PC-3 (cell line): ENCODE results near the gene FSIP1. TPM values are rescaled to one million over a fixed set of nuclear protein-coding genes. Genes with fewer than 3 reads are reported as not detected.
A peak's percentile ranks its signal among the peaks of the same experiment; 100 is the strongest.

ENCODE experiments used
- ATAC-seq: fragments of 200-7000 bp; cut with Tn5 transposase; 2 replicates; pipeline ENCODE4 v1.9.1; 2020; ENCODE audit warnings: mild to moderate bottlenecking, moderate library complexity
- BruUV-seq: library from RNA; stranded (reverse); fragments of 400-500 nt; replicated peaks from 2 replicates; lab custom pipeline; 2021; lab: Mats Ljungman, UMichigan
- CTCF ChIA-PET: fragments of 300-600 bp; sonication (Branson Sonifier 250); formaldehyde crosslinking; loops from one replicate; lab custom pipeline; 2022; ENCODE audit warnings: antibody characterized with exemption; lab: Charles Lee
- POLR2A ChIA-PET: fragments of 300-600 bp; sonication (Branson Sonifier 250); formaldehyde crosslinking; loops from one replicate; lab custom pipeline; 2022; ENCODE audit warnings: antibody characterized with exemption; ENCODE audit not compliant: unreplicated experiment; lab: Charles Lee
- DNase-seq: peaks from one replicate; pipeline ENCODE4 v3.0.0-alpha.2; 2015
- H2AFZ ChIP-seq: fragments of 300-600 bp; sonication (generic); 2 replicates; pipeline ENCODE4 v1.6.0; 2016; ENCODE audit warnings: antibody characterized with exemption, low read length
- H3F3A ChIP-seq: fragments of 300-600 bp; sonication (generic); one replicate; pipeline ENCODE4 v1.6.0; 2017; ENCODE audit warnings: antibody characterized with exemption, low read length, control low read depth, mild to moderate bottlenecking; ENCODE audit not compliant: unreplicated experiment
- H3K27ac ChIP-seq: fragments of 300-600 bp; sonication (generic); 2 replicates; pipeline ENCODE4 v1.5.1; 2016; ENCODE audit warnings: mild to moderate bottlenecking, low read length
- H3K27me3 ChIP-seq: fragments of 300-600 bp; sonication (generic); 2 replicates; pipeline ENCODE4 v1.6.1; 2016; ENCODE audit warnings: low read length, mixed read lengths
- H3K36me3 ChIP-seq: fragments of 300-600 bp; sonication (generic); 2 replicates; pipeline ENCODE4 v1.6.1; 2016; ENCODE audit warnings: low read depth, mixed run types, low read length, mixed read lengths
- H3K4me1 ChIP-seq: fragments of 300-600 bp; sonication (generic); 2 replicates; pipeline ENCODE4 v1.5.1; 2016; ENCODE audit warnings: low read length; ENCODE audit not compliant: insufficient read depth
- H3K4me2 ChIP-seq: fragments of 300-600 bp; sonication (generic); 2 replicates; pipeline ENCODE4 v1.6.0; 2016; ENCODE audit warnings: low read length
- H3K4me3 ChIP-seq: fragments of 300-600 bp; sonication (generic); 2 replicates; pipeline ENCODE4 v1.5.1; 2016; ENCODE audit warnings: mild to moderate bottlenecking, low read length, mixed read lengths
- H3K79me2 ChIP-seq: fragments of 300-600 bp; sonication (generic); 2 replicates; pipeline ENCODE4 v1.6.1; 2017; ENCODE audit warnings: low read length, mixed read lengths
- H3K9ac ChIP-seq: fragments of 300-600 bp; sonication (generic); 2 replicates; pipeline ENCODE4 v1.6.0; 2016; ENCODE audit warnings: mild to moderate bottlenecking, low read length
- H3K9me2 ChIP-seq: fragments of 300-600 bp; sonication (generic); replicated peaks from 2 replicates; pipeline ENCODE4 v1.6.1; 2016; ENCODE audit warnings: mixed run types, low read length, mixed read lengths
- H3K9me3 ChIP-seq: fragments of 300-600 bp; sonication (generic); 2 replicates; pipeline ENCODE4 v1.6.1; 2016; ENCODE audit warnings: low read length, mixed read lengths
- H4K20me1 ChIP-seq: fragments of 300-600 bp; sonication (generic); 2 replicates; pipeline ENCODE4 v1.6.1; 2016; ENCODE audit warnings: low read length, mixed read lengths
- EZH2 ChIP-seq: fragments of 300-600 bp; sonication (generic); IDR thresholded peaks from one replicate; pipeline ENCODE4 v1.6.1; 2017; ENCODE audit warnings: antibody characterized with exemption, mild to moderate bottlenecking, low read length; ENCODE audit not compliant: unreplicated experiment
- EZH2phosphoT487 ChIP-seq: fragments of 300-600 bp; sonication (generic); IDR thresholded peaks from 2 replicates; pipeline ENCODE4 v1.6.1; 2018; ENCODE audit warnings: mild to moderate bottlenecking, antibody characterized with exemption, low read length, borderline replicate concordance
- intact Hi-C: fragments of 100-400 bp; cut with micrococcal nuclease; formaldehyde crosslinking; loops from 2 replicates; pipeline ENCODE4 v1.9.0; 2023
- total RNA-seq: library from RNA; depleted of rRNA; stranded (reverse); fragments of >200 nt; gene quantifications from 2 replicates; pipeline ENCODE4 v1.2.3, GENCODE V29; 2014
- TF ChIP-seq, protein P1 (sequence below): fragments of 300-600 bp; sonication (generic); conservative IDR thresholded peaks from 2 replicates; pipeline ENCODE4 v1.5.1; 2017; ENCODE audit warnings: antibody characterized with exemption, low read depth, mild to moderate bottlenecking, low read length

The FSIP1 gene
- total RNA-seq, 1 experiment from 2014 or later = 0.07 TPM

DNA sequence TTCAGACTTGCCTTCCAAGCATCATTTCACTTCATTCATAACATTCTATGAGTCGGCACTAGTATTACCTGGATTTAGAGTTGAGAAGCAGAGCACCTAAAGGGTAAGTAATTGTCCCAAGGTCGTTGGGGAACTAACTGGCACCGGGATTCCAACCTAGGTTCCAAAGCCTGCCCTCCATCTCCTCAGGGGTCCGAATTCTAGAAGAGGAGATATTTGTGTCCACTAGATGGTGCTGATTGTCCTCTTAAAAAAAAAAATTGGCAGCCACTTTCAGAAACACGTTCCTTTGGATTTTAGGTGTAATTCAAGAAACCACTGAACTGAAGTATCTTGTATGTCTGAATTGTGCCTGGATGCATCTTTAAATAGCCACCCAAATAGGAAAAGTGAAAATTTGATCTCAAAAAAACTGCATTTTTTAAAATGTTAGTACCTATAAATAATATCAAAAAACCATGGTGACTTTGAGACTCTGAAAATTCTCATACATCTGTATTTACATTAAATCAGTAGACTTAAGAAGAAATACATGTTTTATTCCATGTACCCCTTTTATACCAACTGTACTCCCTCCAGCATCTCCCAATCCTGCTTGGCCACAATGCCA is 3.9 kb upstream of the FSIP1 start:
- peak overlapping the region; percentile 98 for H3K4me2 ChIP-seq
- peaks cover 11% of the 10 kb centered on the region for H3K79me2 ChIP-seq
- no TSS peak for BruUV-seq
- no peaks in the 10 kb centered on the region for H3K9me2 ChIP-seq
- CTCF ChIA-PET = no interaction called here
- TF ChIP-seq, protein P1, sequence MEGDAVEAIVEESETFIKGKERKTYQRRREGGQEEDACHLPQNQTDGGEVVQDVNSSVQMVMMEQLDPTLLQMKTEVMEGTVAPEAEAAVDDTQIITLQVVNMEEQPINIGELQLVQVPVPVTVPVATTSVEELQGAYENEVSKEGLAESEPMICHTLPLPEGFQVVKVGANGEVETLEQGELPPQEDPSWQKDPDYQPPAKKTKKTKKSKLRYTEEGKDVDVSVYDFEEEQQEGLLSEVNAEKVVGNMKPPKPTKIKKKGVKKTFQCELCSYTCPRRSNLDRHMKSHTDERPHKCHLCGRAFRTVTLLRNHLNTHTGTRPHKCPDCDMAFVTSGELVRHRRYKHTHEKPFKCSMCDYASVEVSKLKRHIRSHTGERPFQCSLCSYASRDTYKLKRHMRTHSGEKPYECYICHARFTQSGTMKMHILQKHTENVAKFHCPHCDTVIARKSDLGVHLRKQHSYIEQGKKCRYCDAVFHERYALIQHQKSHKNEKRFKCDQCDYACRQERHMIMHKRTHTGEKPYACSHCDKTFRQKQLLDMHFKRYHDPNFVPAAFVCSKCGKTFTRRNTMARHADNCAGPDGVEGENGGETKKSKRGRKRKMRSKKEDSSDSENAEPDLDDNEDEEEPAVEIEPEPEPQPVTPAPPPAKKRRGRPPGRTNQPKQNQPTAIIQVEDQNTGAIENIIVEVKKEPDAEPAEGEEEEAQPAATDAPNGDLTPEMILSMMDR = peak; percentile 90
- no peak for TF ChIP-seq EZH2
- H4K20me1 ChIP-seq = no peaks in the 10 kb centered on the region
- no peaks in the 10 kb centered on the region for H3K9me3 ChIP-seq
- no peak overlapping the region for H3K27ac ChIP-seq
- no peaks in the 10 kb centered on the region for H3K36me3 ChIP-seq
- intact Hi-C loops = loop anchor here (1.0 to 10.0 kb wide), 5 partner anchors 47 to 321 kb away; partner anchors contain the start of genes BMF and SRP14
- H3K9ac ChIP-seq = no peak overlapping the region
- H3F3A ChIP-seq = peaks cover 7% of the 10 kb centered on the region
- H3K4me1 ChIP-seq = peaks cover 50% of the 10 kb centered on the region
- DNase-seq (peak; percentile 83), ATAC-seq (no peak)
- peak overlapping the region; percentile 97 for H3K4me3 ChIP-seq
- H2AFZ ChIP-seq = peak overlapping the region; percentile 25; the same call in 1 of the 2 replicates
- POLR2A ChIA-PET = interaction anchor here (0.6 kb wide), 1 partner anchor 13 kb away, joined by 4 read pairs; no protein-coding TSS in a partner anchor
- no peaks in the 10 kb centered on the region for H3K27me3 ChIP-seq

DNA sequence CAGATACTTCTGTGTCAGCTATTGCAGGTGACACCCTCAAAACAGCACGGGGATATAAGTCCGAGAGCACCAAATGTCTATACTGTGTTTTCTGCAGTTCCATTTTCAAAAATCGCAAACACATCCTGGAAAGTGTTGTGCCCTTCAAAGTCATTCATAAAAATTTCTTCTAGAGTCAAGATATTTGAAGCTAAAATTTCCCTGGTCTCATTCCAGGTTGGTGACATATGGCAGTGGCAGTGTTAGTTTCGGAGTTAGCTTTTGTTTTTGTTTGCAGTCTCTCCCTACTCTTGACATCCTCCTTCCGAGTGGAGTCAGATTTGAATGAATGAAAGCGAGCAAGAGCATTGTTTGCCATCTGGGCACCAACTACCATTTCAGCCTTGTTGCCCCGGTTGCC is 3.2 kb upstream of the FSIP1 start:
- H3K9me2 ChIP-seq = no peaks in the 10 kb centered on the region
- H3K4me2 ChIP-seq = peak overlapping the region; percentile 98
- peaks cover 7% of the 10 kb centered on the region for H3F3A ChIP-seq
- ATAC-seq (no peak), DNase-seq (peak; percentile 21)
- H3K4me1 ChIP-seq = peaks cover 52% of the 10 kb centered on the region
- peak overlapping the region; percentile 5; the same call in 1 of the 2 replicates for H3K9ac ChIP-seq
- peaks cover 11% of the 10 kb centered on the region for H3K79me2 ChIP-seq
- intact Hi-C loops = loop anchor here (1.0 to 10.0 kb wide), 7 partner anchors 47 to 431 kb away; partner anchors contain the start of genes BMF and SRP14
- no peaks in the 10 kb centered on the region for H3K27me3 ChIP-seq
- H3K4me3 ChIP-seq = peak overlapping the region; percentile 97
- POLR2A ChIA-PET = interaction anchor here (0.5 to 0.6 kb wide), 2 partner anchors 13 to 196 kb away, joined by 3 to 4 read pairs; no protein-coding TSS in a partner anchor
- no TSS peak for BruUV-seq
- H4K20me1 ChIP-seq = no peaks in the 10 kb centered on the region
- no peaks in the 10 kb centered on the region for H3K9me3 ChIP-seq
- peak overlapping the region; percentile 25; the same call in 1 of the 2 replicates for H2AFZ ChIP-seq
- TF ChIP-seq, protein P1 = no peak
- TF ChIP-seq EZH2 = no peak
- CTCF ChIA-PET = interaction anchor here (0.8 to 0.9 kb wide), 2 partner anchors 139 to 146 kb away, joined by 3 read pairs; no protein-coding TSS in a partner anchor
- no peaks in the 10 kb centered on the region for H3K36me3 ChIP-seq
- H3K27ac ChIP-seq = peak overlapping the region; percentile 25

DNA sequence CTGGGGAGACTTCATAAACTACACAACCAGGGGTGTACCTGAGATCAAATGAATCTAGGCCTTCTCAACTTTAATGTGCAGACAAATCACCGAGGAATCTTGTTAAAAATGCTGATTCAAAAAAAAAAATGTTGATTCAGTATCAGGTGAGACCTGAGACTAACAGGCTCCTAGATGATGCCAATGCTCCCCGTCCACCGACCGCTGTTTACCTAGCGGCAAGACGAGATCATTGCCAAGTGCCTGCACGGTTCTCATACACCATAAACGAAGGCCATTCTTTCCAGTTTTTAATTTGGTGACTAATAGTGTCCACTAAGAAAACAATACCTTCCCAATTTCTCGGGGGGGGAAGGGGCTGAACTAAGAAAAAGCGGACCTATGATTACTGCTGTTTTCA is 2.5 kb upstream of the FSIP1 start:
- POLR2A ChIA-PET = interaction anchor here (0.6 kb wide), 1 partner anchor 149 kb away, joined by 5 read pairs; the partner anchor contains the start of gene EIF2AK4
- intact Hi-C loops = loop anchor here (1.0 to 10.0 kb wide), 4 partner anchors 99 to 432 kb away; partner anchors contain the start of genes BMF and SRP14
- H3K4me2 ChIP-seq = peak overlapping the region; percentile 98

More for the DNA sequence above, 2.5 kb upstream of the FSIP1 start:
- peaks cover 11% of the 10 kb centered on the region for H3K79me2 ChIP-seq
- peak overlapping the region; percentile 73 for H3K27ac ChIP-seq
- H4K20me1 ChIP-seq = no peaks in the 10 kb centered on the region
- no peak for TF ChIP-seq EZH2phosphoT487
- TF ChIP-seq, protein P1 = no peak
- TF ChIP-seq EZH2 = no peak
- CTCF ChIA-PET = interaction anchor here (0.8 to 0.9 kb wide), 2 partner anchors 140 to 147 kb away, joined by 3 read pairs; no protein-coding TSS in a partner anchor
- peak overlapping the region; percentile 97 for H3K4me3 ChIP-seq
- peak; percentile 97 for DNase-seq
- BruUV-seq = no TSS peak
- no peaks in the 10 kb centered on the region for H3K9me2 ChIP-seq
- peak; percentile 56 for ATAC-seq
- H2AFZ ChIP-seq = no peak overlapping the region
- peaks cover 52% of the 10 kb centered on the region for H3K4me1 ChIP-seq
- no peak overlapping the region for H3K9ac ChIP-seq
- H3F3A ChIP-seq = peaks cover 7% of the 10 kb centered on the region
- H3K27me3 ChIP-seq = no peaks in the 10 kb centered on the region
- H3K36me3 ChIP-seq = no peaks in the 10 kb centered on the region
- no peaks in the 10 kb centered on the region for H3K9me3 ChIP-seq
